ENCODE measurements around the gene CPM.

- TF ChIP-seq CTCF (conservative IDR thresholded peaks at IDR 0.05) (no peak), ZFX (IDR thresholded peaks at IDR 0.05) (no peak)
Observed at GRCh38 chr12:68838046-68838886, 94.7 kb downstream of the CPM start.
